GM23248 (cell line): ENCODE results near the gene PIEZO1. TPM values are rescaled to one million over a fixed set of nuclear protein-coding genes. Genes with fewer than 3 reads are reported as not detected.
"Not testable (repeated sequence)": the region's sequence is repeated elsewhere in the genome, so short reads cannot be mapped to it uniquely, and the experiment has no call there.

ENCODE experiments used
- DNase-seq: peaks from one replicate; pipeline ENCODE4 v3.0.0-alpha.2; 2015
- H2AFZ ChIP-seq: fragments of 200-600 bp; sonication (generic); 2 replicates; pipeline ENCODE4 v1.6.1; 2016; ENCODE audit warnings: antibody characterized with exemption
- H3F3A ChIP-seq: fragments of 200-600 bp; sonication (generic); 2 replicates; pipeline ENCODE4 v1.6.1; 2016; ENCODE audit warnings: mild to moderate bottlenecking, antibody characterized with exemption, mixed run types; ENCODE audit not compliant: insufficient read depth
- H3K27ac ChIP-seq: fragments of 200-600 bp; sonication (generic); 2 replicates; pipeline ENCODE4 v1.5.1; 2016; ENCODE audit warnings: mild to moderate bottlenecking
- H3K27me3 ChIP-seq: fragments of 200-600 bp; sonication (generic); replicated peaks from 2 replicates; pipeline ENCODE4 v1.6.1; 2016; ENCODE audit warnings: mild to moderate bottlenecking; ENCODE audit not compliant: insufficient read depth
- H3K36me3 ChIP-seq: fragments of 200-600 bp; sonication (generic); 2 replicates; pipeline ENCODE4 v1.6.1; 2016; ENCODE audit warnings: low read depth, mild to moderate bottlenecking
- H3K4me1 ChIP-seq: fragments of 200-600 bp; sonication (generic); 2 replicates; pipeline ENCODE4 v1.6.1; 2016; ENCODE audit warnings: mild to moderate bottlenecking; ENCODE audit not compliant: insufficient read depth
- H3K4me2 ChIP-seq: fragments of 200-600 bp; sonication (generic); one replicate; pipeline ENCODE4 v1.6.1; 2016; ENCODE audit warnings: mild to moderate bottlenecking; ENCODE audit not compliant: unreplicated experiment
- H3K4me3 ChIP-seq: fragments of 200-600 bp; sonication (generic); 2 replicates; pipeline ENCODE4 v1.5.1; 2016; ENCODE audit warnings: mild to moderate bottlenecking
- H3K79me2 ChIP-seq: fragments of 200-600 bp; sonication (generic); 2 replicates; pipeline ENCODE4 v1.6.1; 2016; ENCODE audit warnings: mild to moderate bottlenecking; ENCODE audit not compliant: insufficient read depth
- H3K9ac ChIP-seq: fragments of 200-600 bp; sonication (generic); 2 replicates; pipeline ENCODE4 v1.6.1; 2016; ENCODE audit warnings: mild to moderate bottlenecking
- H3K9me2 ChIP-seq: fragments of 200-600 bp; sonication (generic); 2 replicates; pipeline ENCODE4 v1.6.1; 2016; ENCODE audit warnings: mixed run types, mild to moderate bottlenecking, moderate library complexity; ENCODE audit not compliant: insufficient read depth
- H3K9me3 ChIP-seq: fragments of 200-600 bp; sonication (generic); one replicate; pipeline ENCODE4 v1.6.1; 2017; ENCODE audit warnings: low read depth
- H4K20me1 ChIP-seq: fragments of 200-600 bp; sonication (generic); 2 replicates; pipeline ENCODE4 v1.6.0; 2016; ENCODE audit not compliant: insufficient read depth
- EZH2 ChIP-seq: fragments of 200-600 bp; sonication (generic); IDR thresholded peaks from 2 replicates; pipeline ENCODE4 v1.6.1; 2018; ENCODE audit warnings: antibody characterized with exemption, mild to moderate bottlenecking; ENCODE audit not compliant: insufficient read depth, poor library complexity, severe bottlenecking
- EZH2phosphoT487 ChIP-seq: fragments of 200-600 bp; sonication (generic); IDR thresholded peaks from 2 replicates; pipeline ENCODE4 v1.6.1; 2018; ENCODE audit warnings: antibody characterized with exemption, moderate library complexity, mild to moderate bottlenecking, low read depth; ENCODE audit not compliant: insufficient read depth
- WGBS, 2 experiments: methylation state at CpG; one replicate each; pipeline ENCODE4 v1.1.6; 2015 to 2017; ENCODE audit warnings: low lambda C conversion rate in 2 of 2, low coverage in 1 of 2; ENCODE audit errors: missing lambda C conversion rate in 2 of 2; 5-methylcytosine and 5-hydroxymethylcytosine counted together
- in situ Hi-C: fragments of 300-500 bp; cut with MboI; formaldehyde crosslinking; loops from 2 replicates; pipeline ENCODE4 v1.15.0; 2020
- microRNA-seq: library from miRNA; unstranded; fragments of <30 nt; microRNA quantifications from one replicate; pipeline ENCODE4, GENCODE V29; 2016; ENCODE audit warnings: borderline number of aligned reads
- polyA plus RNA-seq: library from polyadenylated mRNA; unstranded; fragments of >200 nt; fragmentation: Nextera tagmentation; extraction: Ambion mirVana; gene quantifications from 2 replicates; pipeline ENCODE4 v1.2.1, GENCODE V29; 2016
- total RNA-seq: library from RNA; depleted of rRNA; stranded (reverse); fragments of >200 nt; shearing (Covaris generic); gene quantifications from 2 replicates; pipeline ENCODE4 v1.2.3, GENCODE V29; 2014; rRNA removed

The PIEZO1 gene
- total and polyA plus RNA-seq, 2 experiments from 2014 or later: 95.3 to 223 TPM

GRCh38 chr16:88671806-88672205, 113.2 kb downstream of the PIEZO1 start:
- TF ChIP-seq EZH2 (no peak), EZH2phosphoT487 (no peak)
- no peaks in the 10 kb centered on the region for H4K20me1 ChIP-seq
- no peaks in the 10 kb centered on the region for H3K79me2 ChIP-seq
- 92 to 94% methylated on average over 23 of the region's 23 CpGs for WGBS, 2 experiments
- H3K4me2 ChIP-seq: no peak overlapping the region
- no peak overlapping the region for H2AFZ ChIP-seq
- no peaks in the 10 kb centered on the region for H3F3A ChIP-seq
- no peaks in the 10 kb centered on the region for H3K4me1 ChIP-seq
- in situ Hi-C loops: no loop called here
- no peaks in the 10 kb centered on the region for H3K36me3 ChIP-seq
- no peak overlapping the region for H3K4me3 ChIP-seq
- H3K9ac ChIP-seq: no peak overlapping the region
- no peaks in the 10 kb centered on the region for H3K9me3 ChIP-seq
- no peak for DNase-seq
- no peaks in the 10 kb centered on the region for H3K27me3 ChIP-seq
- H3K9me2 ChIP-seq: no peaks in the 10 kb centered on the region
- H3K27ac ChIP-seq: no peak overlapping the region

- H3K4me3 ChIP-seq: no peak overlapping the region
- no peaks in the 10 kb centered on the region for H3K9me3 ChIP-seq
- no peak overlapping the region for H3K9ac ChIP-seq
- no peaks in the 10 kb centered on the region for H3K27me3 ChIP-seq
- H3K27ac ChIP-seq: peak overlapping the region; percentile 1; the same call in 1 of the 2 replicates
- no peak overlapping the region for H3K4me2 ChIP-seq
- no peaks in the 10 kb centered on the region for H3K79me2 ChIP-seq
- 34 to 35% methylated on average over 10 of the region's 10 CpGs for WGBS, 2 experiments
- peak; percentile 58 for DNase-seq
- no peaks in the 10 kb centered on the region for H3F3A ChIP-seq
- no peaks in the 10 kb centered on the region for H4K20me1 ChIP-seq
- H3K36me3 ChIP-seq: no peaks in the 10 kb centered on the region
- in situ Hi-C loops: no loop called here
- no peak overlapping the region for H2AFZ ChIP-seq
- H3K9me2 ChIP-seq: no peaks in the 10 kb centered on the region
- TF ChIP-seq EZH2phosphoT487: no peak
- no peak for TF ChIP-seq EZH2
- H3K4me1 ChIP-seq: no peaks in the 10 kb centered on the region
Observed at GRCh38 chr16:88669980-88670379, 115.0 kb downstream of the PIEZO1 start.

- in situ Hi-C loops: not testable (repeated sequence)
- WGBS, 2 experiments: 84 to 86% methylated on average over 8 of the region's 8 CpGs
Observed at GRCh38 chr16:88669493-88669892, 115.5 kb downstream of the PIEZO1 start.

GRCh38 chr16:88667461-88667860, 117.6 kb downstream of the PIEZO1 start:
- WGBS, 2 experiments: 93 to 96% methylated on average over 3 to 5 of the region's 5 CpGs
- no peak overlapping the region for H3K4me3 ChIP-seq
- no peaks in the 10 kb centered on the region for H3K36me3 ChIP-seq
- H2AFZ ChIP-seq: no peak overlapping the region
- H3K9me3 ChIP-seq: no peaks in the 10 kb centered on the region
- no peaks in the 10 kb centered on the region for H3K4me1 ChIP-seq
- H3K4me2 ChIP-seq: no peak overlapping the region
- no peaks in the 10 kb centered on the region for H4K20me1 ChIP-seq
- DNase-seq: no peak
- no peaks in the 10 kb centered on the region for H3K27me3 ChIP-seq
- no peaks in the 10 kb centered on the region for H3F3A ChIP-seq
- no peak overlapping the region for H3K9ac ChIP-seq
- H3K27ac ChIP-seq: no peak overlapping the region
- no peak for TF ChIP-seq EZH2
- no peak for TF ChIP-seq EZH2phosphoT487
- H3K79me2 ChIP-seq: peaks cover 4% of the 10 kb centered on the region
- in situ Hi-C loops: no loop called here
- no peaks in the 10 kb centered on the region for H3K9me2 ChIP-seq

More at GRCh38 chr16:88669493-88669892, 115.5 kb downstream of the PIEZO1 start:
- not testable (repeated sequence) for H3K4me3 ChIP-seq, H3K9me2 ChIP-seq, H3K79me2 ChIP-seq, DNase-seq, H2AFZ ChIP-seq, H3K9ac ChIP-seq, H3K4me1 ChIP-seq, H3K27me3 ChIP-seq, H3K36me3 ChIP-seq, H3K4me2 ChIP-seq, H3K9me3 ChIP-seq, H3F3A ChIP-seq, H4K20me1 ChIP-seq
- peak overlapping the region; percentile 1; the same call in 1 of the 2 replicates for H3K27ac ChIP-seq

- WGBS, 2 experiments: 91 to 100% methylated on average over 3 of the region's 3 CpGs
- H3K4me3 ChIP-seq: no peak overlapping the region
- H3K4me1 ChIP-seq: 0 out of 2 replicates have a peak, but pooled peaks cover 4% of the 10 kb centered on the region
- no peaks in the 10 kb centered on the region for H3K36me3 ChIP-seq
- in situ Hi-C loops: no loop called here
- no peaks in the 10 kb centered on the region for H3K9me3 ChIP-seq
- peaks cover 14% of the 10 kb centered on the region for H3K79me2 ChIP-seq
- H3F3A ChIP-seq: no peaks in the 10 kb centered on the region
- no peak for TF ChIP-seq EZH2
- H4K20me1 ChIP-seq: no peaks in the 10 kb centered on the region
- no peak for DNase-seq
- no peak overlapping the region for H3K9ac ChIP-seq
- no peak overlapping the region for H3K4me2 ChIP-seq
- H3K27ac ChIP-seq: no peak overlapping the region
- no peaks in the 10 kb centered on the region for H3K27me3 ChIP-seq
- no peak overlapping the region for H2AFZ ChIP-seq
- H3K9me2 ChIP-seq: no peaks in the 10 kb centered on the region
Observed at GRCh38 chr16:88665570-88665969, 119.5 kb downstream of the PIEZO1 start.

Small RNAs within 50 kb of the gene (microRNA-seq; reads per million reads assigned to microRNA genes)
- not detected for gene MIR4722

Other genes starting within 250 kb of the PIEZO1 start
- 8.9 and 9.7 TPM in 2 replicates for gene ZC3H18, start 214.8 kb downstream of the PIEZO1 start, total RNA-seq
- gene ZC3H18, start 214.8 kb downstream of the PIEZO1 start, polyA plus RNA-seq: 23.1 and 24.9 TPM in 2 replicates
- not detected in 2 replicates for gene IL17C, start 146.6 kb downstream of the PIEZO1 start, total RNA-seq
- not detected in 2 replicates for gene IL17C, start 146.6 kb downstream of the PIEZO1 start, polyA plus RNA-seq
- 332 and 338 TPM in 2 replicates for gene CYBA, start 134.2 kb downstream of the PIEZO1 start, total RNA-seq
- 270 and 283 TPM in 2 replicates for gene CYBA, start 134.2 kb downstream of the PIEZO1 start, polyA plus RNA-seq
- gene MVD, start 122.1 kb downstream of the PIEZO1 start, total RNA-seq: 25.0 and 29.1 TPM in 2 replicates
- gene MVD, start 122.1 kb downstream of the PIEZO1 start, polyA plus RNA-seq: 27.4 and 28.6 TPM in 2 replicates
- gene SNAI3, start 98.7 kb downstream of the PIEZO1 start, total RNA-seq: not detected in 2 replicates
- 0.35 and 0.71 TPM in 2 replicates for gene SNAI3, start 98.7 kb downstream of the PIEZO1 start, polyA plus RNA-seq
- gene RNF166, start 78.8 kb downstream of the PIEZO1 start, total RNA-seq: 13.7 and 14.6 TPM in 2 replicates
- 8.2 and 8.9 TPM in 2 replicates for gene RNF166, start 78.8 kb downstream of the PIEZO1 start, polyA plus RNA-seq
- gene CTU2, start 78.7 kb downstream of the PIEZO1 start, total RNA-seq: 20.4 and 22.3 TPM in 2 replicates
- gene CTU2, start 78.7 kb downstream of the PIEZO1 start, polyA plus RNA-seq: 16.1 and 17.1 TPM in 2 replicates
- gene CDT1, start 18.6 kb upstream of the PIEZO1 start, total RNA-seq: 11.3 and 14.2 TPM in 2 replicates
- gene CDT1, start 18.6 kb upstream of the PIEZO1 start, polyA plus RNA-seq: 5.4 and 5.9 TPM in 2 replicates
- gene APRT, start 26.7 kb upstream of the PIEZO1 start, total RNA-seq: 105 and 150 TPM in 2 replicates
- 224 and 226 TPM in 2 replicates for gene APRT, start 26.7 kb upstream of the PIEZO1 start, polyA plus RNA-seq
- gene GALNS, start 71.7 kb upstream of the PIEZO1 start, total RNA-seq: 21.5 and 24.0 TPM in 2 replicates
- 38.8 and 39.0 TPM in 2 replicates for gene GALNS, start 71.7 kb upstream of the PIEZO1 start, polyA plus RNA-seq
- 18.7 and 20.4 TPM in 2 replicates for gene TRAPPC2L, start 71.9 kb upstream of the PIEZO1 start, total RNA-seq
- 83.2 and 90.9 TPM in 2 replicates for gene TRAPPC2L, start 71.9 kb upstream of the PIEZO1 start, polyA plus RNA-seq
- gene PABPN1L, start 81.4 kb upstream of the PIEZO1 start, total RNA-seq: not detected in 2 replicates
- not detected in 2 replicates for gene PABPN1L, start 81.4 kb upstream of the PIEZO1 start, polyA plus RNA-seq
- not detected in 2 replicates for gene CBFA2T3, start 192.0 kb upstream of the PIEZO1 start, total RNA-seq
- 0.08 TPM in 1 of 2 replicates, not detected in the other for gene CBFA2T3, start 192.0 kb upstream of the PIEZO1 start, polyA plus RNA-seq